ENCODE measurements around the gene CFAP97D1.
A peak's percentile ranks its signal among the peaks of the same experiment; 100 is the strongest.

- no peak for TF ChIP-seq POLR2AphosphoS5 (IDR thresholded peaks at IDR 0.05; ENCODE audit: low read depth)
- TF ChIP-seq CTCF (conservative IDR thresholded peaks at IDR 0.05; ENCODE audit: low read depth in 2 of 2) = 0 out of 4 replicates have a peak, but pooled peaks of 1 of the 2 experiments have one; percentile 3
- no peak for TF ChIP-seq JUNB (IDR thresholded peaks at IDR 0.05; ENCODE audit: unreplicated experiment)
- TF ChIP-seq REST (IDR thresholded peaks at IDR 0.05; ENCODE audit: unreplicated experiment) = no peak
- TF ChIP-seq EZH2 (IDR thresholded peaks at IDR 0.05; ENCODE audit: low read depth, unreplicated experiment) = no peak
- TF ChIP-seq, protein P1, sequence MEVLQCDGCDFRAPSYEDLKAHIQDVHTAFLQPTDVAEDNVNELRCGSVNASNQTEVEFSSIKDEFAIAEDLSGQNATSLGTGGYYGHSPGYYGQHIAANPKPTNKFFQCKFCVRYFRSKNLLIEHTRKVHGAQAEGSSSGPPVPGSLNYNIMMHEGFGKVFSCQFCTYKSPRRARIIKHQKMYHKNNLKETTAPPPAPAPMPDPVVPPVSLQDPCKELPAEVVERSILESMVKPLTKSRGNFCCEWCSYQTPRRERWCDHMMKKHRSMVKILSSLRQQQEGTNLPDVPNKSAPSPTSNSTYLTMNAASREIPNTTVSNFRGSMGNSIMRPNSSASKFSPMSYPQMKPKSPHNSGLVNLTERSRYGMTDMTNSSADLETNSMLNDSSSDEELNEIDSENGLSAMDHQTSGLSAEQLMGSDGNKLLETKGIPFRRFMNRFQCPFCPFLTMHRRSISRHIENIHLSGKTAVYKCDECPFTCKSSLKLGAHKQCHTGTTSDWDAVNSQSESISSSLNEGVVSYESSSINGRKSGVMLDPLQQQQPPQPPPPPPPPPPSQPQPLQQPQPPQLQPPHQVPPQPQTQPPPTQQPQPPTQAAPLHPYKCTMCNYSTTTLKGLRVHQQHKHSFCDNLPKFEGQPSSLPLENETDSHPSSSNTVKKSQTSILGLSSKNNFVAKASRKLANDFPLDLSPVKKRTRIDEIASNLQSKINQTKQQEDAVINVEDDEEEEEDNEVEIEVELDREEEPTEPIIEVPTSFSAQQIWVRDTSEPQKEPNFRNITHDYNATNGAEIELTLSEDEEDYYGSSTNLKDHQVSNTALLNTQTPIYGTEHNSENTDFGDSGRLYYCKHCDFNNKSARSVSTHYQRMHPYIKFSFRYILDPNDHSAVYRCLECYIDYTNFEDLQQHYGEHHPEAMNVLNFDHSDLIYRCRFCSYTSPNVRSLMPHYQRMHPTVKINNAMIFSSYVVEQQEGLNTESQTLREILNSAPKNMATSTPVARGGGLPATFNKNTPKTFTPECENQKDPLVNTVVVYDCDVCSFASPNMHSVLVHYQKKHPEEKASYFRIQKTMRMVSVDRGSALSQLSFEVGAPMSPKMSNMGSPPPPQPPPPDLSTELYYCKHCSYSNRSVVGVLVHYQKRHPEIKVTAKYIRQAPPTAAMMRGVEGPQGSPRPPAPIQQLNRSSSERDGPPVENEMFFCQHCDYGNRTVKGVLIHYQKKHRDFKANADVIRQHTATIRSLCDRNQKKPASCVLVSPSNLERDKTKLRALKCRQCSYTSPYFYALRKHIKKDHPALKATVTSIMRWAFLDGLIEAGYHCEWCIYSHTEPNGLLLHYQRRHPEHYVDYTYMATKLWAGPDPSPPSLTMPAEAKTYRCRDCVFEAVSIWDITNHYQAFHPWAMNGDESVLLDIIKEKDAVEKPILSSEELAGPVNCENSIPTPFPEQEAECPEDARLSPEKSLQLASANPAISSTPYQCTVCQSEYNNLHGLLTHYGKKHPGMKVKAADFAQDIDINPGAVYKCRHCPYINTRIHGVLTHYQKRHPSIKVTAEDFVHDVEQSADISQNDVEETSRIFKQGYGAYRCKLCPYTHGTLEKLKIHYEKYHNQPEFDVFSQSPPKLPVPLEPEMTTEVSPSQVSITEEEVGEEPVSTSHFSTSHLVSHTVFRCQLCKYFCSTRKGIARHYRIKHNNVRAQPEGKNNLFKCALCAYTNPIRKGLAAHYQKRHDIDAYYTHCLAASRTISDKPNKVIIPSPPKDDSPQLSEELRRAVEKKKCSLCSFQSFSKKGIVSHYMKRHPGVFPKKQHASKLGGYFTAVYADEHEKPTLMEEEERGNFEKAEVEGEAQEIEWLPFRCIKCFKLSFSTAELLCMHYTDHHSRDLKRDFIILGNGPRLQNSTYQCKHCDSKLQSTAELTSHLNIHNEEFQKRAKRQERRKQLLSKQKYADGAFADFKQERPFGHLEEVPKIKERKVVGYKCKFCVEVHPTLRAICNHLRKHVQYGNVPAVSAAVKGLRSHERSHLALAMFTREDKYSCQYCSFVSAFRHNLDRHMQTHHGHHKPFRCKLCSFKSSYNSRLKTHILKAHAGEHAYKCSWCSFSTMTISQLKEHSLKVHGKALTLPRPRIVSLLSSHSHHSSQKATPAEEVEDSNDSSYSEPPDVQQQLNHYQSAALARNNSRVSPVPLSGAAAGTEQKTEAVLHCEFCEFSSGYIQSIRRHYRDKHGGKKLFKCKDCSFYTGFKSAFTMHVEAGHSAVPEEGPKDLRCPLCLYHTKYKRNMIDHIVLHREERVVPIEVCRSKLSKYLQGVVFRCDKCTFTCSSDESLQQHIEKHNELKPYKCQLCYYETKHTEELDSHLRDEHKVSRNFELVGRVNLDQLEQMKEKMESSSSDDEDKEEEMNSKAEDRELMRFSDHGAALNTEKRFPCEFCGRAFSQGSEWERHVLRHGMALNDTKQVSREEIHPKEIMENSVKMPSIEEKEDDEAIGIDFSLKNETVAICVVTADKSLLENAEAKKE (CRISPR knock-in tag; IDR thresholded peaks at IDR 0.05) = no peak
- no peak for TF ChIP-seq EZH2phosphoT487 (IDR thresholded peaks at IDR 0.05; ENCODE audit: unreplicated experiment)
- TF ChIP-seq ZNF114 (CRISPR knock-in tag; IDR thresholded peaks at IDR 0.05) = no peak
- no peak for TF ChIP-seq STAT1 (IDR thresholded peaks at IDR 0.05; ENCODE audit: unreplicated experiment)
- no peak for TF ChIP-seq CREB1 (CRISPR knock-in tag; IDR thresholded peaks at IDR 0.05; ENCODE audit: low read depth)
- TF ChIP-seq ZNF331 (CRISPR knock-in tag; IDR thresholded peaks at IDR 0.05; ENCODE audit: low read depth) = no peak
- TF ChIP-seq ETS1 (IDR thresholded peaks at IDR 0.05) = no peak
- TF ChIP-seq NANOG (IDR thresholded peaks at IDR 0.05; ENCODE audit: borderline replicate concordance) = no peak
Observed at GRCh38 chr17:43827596-43827995, 47.4 kb downstream of the CFAP97D1 start.

All from GM23338 (cell line).